Measurements from ENCODE around the gene COL23A1. TPM values are rescaled to one million over a fixed set of nuclear protein-coding genes. Genes with fewer than 3 reads are reported as not detected.

COL23A1 gene
- total and polyA plus RNA-seq, 2 of the 13 experiments (the other 11 are each of a cell fraction or from before 2014, with no cell fraction given) = not detected

DNA sequence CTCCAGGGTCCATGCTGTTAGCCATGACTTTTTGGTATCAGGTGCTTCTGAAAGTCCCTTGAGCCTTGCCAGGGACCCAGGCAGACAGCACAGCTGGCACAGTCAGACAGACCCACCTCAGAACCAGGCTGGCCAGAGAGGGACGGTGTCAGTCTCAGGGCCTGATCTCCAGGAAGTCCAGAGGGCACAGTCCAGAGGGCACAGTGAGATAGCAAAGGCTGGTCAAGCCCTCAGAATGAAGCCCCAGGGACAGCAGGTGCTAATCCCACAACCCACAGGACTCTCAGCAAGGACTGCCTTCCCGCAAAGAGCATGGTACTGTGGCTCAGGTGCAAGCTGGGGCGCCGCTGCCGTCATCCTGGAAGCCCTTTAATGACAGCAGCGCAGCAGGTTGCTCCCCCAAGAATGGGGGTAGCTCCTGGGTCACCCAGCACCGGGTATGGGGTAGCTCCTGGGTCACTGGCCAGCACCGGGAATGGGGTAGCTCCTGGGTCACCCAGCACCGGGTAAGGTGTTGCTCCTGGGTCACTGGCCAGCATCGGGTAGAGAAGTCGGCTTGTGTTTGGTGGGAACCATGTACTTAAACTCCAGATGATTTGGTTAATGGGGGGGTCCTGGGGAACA is 252.0 kb downstream of the COL23A1 start:
- no peaks in the 10 kb centered on the region for H4K20me1 ChIP-seq (ENCODE audit: insufficient read depth, low read length)
- no peaks in the 10 kb centered on the region for H3K9me3 ChIP-seq (ENCODE audit: low read length)
- no peak overlapping the region for H2AFZ ChIP-seq (ENCODE audit: low read length)
- TF ChIP-seq ZNF672 (CRISPR knock-in tag; IDR thresholded peaks at IDR 0.05) = no peak
- TF ChIP-seq JUND (CRISPR knock-in tag; IDR thresholded peaks at IDR 0.05) = no peak
- TF ChIP-seq POLR2A (IDR thresholded peaks at IDR 0.05; ENCODE audit: insufficient read depth in 1 of 2, low read depth in 2 of 2, low read length in 2 of 2) = no peak
- TF ChIP-seq ZNF75D (CRISPR knock-in tag; IDR thresholded peaks at IDR 0.05; ENCODE audit: borderline replicate concordance) = no peak
- no peak for TF ChIP-seq FOXJ3 (CRISPR knock-in tag; IDR thresholded peaks at IDR 0.05; ENCODE audit: borderline replicate concordance)
- no peak for TF ChIP-seq ZNF160 (CRISPR knock-in tag; IDR thresholded peaks at IDR 0.05)
- TF ChIP-seq, protein P1, sequence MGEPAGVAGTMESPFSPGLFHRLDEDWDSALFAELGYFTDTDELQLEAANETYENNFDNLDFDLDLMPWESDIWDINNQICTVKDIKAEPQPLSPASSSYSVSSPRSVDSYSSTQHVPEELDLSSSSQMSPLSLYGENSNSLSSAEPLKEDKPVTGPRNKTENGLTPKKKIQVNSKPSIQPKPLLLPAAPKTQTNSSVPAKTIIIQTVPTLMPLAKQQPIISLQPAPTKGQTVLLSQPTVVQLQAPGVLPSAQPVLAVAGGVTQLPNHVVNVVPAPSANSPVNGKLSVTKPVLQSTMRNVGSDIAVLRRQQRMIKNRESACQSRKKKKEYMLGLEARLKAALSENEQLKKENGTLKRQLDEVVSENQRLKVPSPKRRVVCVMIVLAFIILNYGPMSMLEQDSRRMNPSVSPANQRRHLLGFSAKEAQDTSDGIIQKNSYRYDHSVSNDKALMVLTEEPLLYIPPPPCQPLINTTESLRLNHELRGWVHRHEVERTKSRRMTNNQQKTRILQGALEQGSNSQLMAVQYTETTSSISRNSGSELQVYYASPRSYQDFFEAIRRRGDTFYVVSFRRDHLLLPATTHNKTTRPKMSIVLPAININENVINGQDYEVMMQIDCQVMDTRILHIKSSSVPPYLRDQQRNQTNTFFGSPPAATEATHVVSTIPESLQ (CRISPR knock-in tag; conservative IDR thresholded peaks at IDR 0.05) = no peak
- TF ChIP-seq HDAC2 (CRISPR knock-in tag; IDR thresholded peaks at IDR 0.05) = no peak
- no peak for TF ChIP-seq ONECUT2 (CRISPR knock-in tag; IDR thresholded peaks at IDR 0.05)
- TF ChIP-seq, protein P2, sequence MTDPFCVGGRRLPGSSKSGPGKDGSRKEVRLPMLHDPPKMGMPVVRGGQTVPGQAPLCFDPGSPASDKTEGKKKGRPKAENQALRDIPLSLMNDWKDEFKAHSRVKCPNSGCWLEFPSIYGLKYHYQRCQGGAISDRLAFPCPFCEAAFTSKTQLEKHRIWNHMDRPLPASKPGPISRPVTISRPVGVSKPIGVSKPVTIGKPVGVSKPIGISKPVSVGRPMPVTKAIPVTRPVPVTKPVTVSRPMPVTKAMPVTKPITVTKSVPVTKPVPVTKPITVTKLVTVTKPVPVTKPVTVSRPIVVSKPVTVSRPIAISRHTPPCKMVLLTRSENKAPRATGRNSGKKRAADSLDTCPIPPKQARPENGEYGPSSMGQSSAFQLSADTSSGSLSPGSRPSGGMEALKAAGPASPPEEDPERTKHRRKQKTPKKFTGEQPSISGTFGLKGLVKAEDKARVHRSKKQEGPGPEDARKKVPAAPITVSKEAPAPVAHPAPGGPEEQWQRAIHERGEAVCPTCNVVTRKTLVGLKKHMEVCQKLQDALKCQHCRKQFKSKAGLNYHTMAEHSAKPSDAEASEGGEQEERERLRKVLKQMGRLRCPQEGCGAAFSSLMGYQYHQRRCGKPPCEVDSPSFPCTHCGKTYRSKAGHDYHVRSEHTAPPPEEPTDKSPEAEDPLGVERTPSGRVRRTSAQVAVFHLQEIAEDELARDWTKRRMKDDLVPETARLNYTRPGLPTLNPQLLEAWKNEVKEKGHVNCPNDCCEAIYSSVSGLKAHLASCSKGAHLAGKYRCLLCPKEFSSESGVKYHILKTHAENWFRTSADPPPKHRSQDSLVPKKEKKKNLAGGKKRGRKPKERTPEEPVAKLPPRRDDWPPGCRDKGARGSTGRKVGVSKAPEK (CRISPR knock-in tag; IDR thresholded peaks at IDR 0.05; ENCODE audit: borderline replicate concordance) = no peak
- no peak for TF ChIP-seq ZNF382 (CRISPR knock-in tag; IDR thresholded peaks at IDR 0.05; ENCODE audit: borderline replicate concordance)
- TF ChIP-seq, protein P3, sequence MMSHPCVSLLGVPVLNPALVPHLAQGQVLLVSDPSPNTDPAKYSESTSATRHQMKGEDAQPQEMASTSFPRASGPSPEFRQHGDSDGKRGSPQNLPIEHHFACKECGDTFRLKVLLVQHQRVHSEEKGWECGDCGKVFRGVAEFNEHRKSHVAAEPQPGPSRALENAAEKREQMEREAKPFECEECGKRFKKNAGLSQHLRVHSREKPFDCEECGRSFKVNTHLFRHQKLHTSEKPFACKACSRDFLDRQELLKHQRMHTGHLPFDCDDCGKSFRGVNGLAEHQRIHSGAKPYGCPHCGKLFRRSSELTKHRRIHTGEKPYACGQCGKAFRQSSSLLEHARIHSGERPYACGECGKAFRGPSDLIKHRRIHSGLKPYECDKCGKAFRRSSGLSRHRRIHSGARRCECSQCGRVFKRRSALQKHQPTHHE (CRISPR knock-in tag; IDR thresholded peaks at IDR 0.05; ENCODE audit: borderline replicate concordance) = no peak
- no peak for TF ChIP-seq THAP11 (CRISPR knock-in tag; IDR thresholded peaks at IDR 0.05)
- no peaks in the 10 kb centered on the region for H3K79me2 ChIP-seq (ENCODE audit: insufficient read depth, low read length)
- DNase-seq (ENCODE audit: low spot score) (no peak), ATAC-seq (no peak; the same call in 2 of the 3 replicates), FAIRE-seq (no peak)
- H3K4me3 ChIP-seq (replicated peaks in 1 of 3; ENCODE audit: insufficient read depth in 1 of 3, low read depth in 2 of 3, low read length in 3 of 3) = no peak overlapping the region
- no peak overlapping the region for H3K4me2 ChIP-seq (ENCODE audit: low read depth, low read length)
- peaks cover 6% of the 10 kb centered on the region; the same call in 1 of the 2 replicates for H3K4me1 ChIP-seq (ENCODE audit: insufficient read depth, low read length)
- BruUV-seq (replicated peaks) = no TSS peak
- no peak overlapping the region for H3K9ac ChIP-seq (ENCODE audit: insufficient read depth, low read depth, low read length)
- H3K27me3 ChIP-seq (ENCODE audit: control insufficient read depth in 1 of 2, insufficient read depth in 2 of 2, low read length in 2 of 2) = peaks cover 5 to 40% of the 10 kb centered on the region in 2 experiments; a peak in 4 of 5 replicates
- no peaks in the 10 kb centered on the region for H3K36me3 ChIP-seq (replicated peaks in 1 of 2; ENCODE audit: control insufficient read depth in 1 of 2, insufficient read depth in 2 of 2, low read length in 2 of 2)
- H3K27ac ChIP-seq (ENCODE audit: extremely low read length, insufficient read depth, low read length) = no peak overlapping the region
- intact Hi-C loops (cut with micrococcal nuclease; ENCODE audit: unreplicated experiment) (no loop called here), in situ Hi-C loops (cut with HindIII; ENCODE audit: extremely low pct_ligation_motif_present, low pct_unique_long_range_greater_than_20kb) (no loop called here)
- WGBS (ENCODE audit: low lambda C conversion rate) = 0% methylated on average over 2 of the region's 11 CpGs
- ChIA-PET POLR2A (no interaction called here), CTCF (ENCODE audit: low intra/inter-chr PET ratio, low total read pairs) (no interaction called here)
